T-cell (primary cell): ENCODE data around the gene CFAP46. TPM values are rescaled to one million over a fixed set of nuclear protein-coding genes. Genes with fewer than 3 reads are reported as not detected.
A peak's percentile ranks its signal among the peaks of the same experiment; 100 is the strongest.

Source experiments
- ATAC-seq, 4 experiments: fragments of 200-7000 bp in 3 of 4; fragments of 150-1000 bp in 1 of 4; cut with Tn5 transposase; replicated peaks in 1 of 4; 1 replicate in 3 of 4; 2 replicates in 1 of 4; pipeline ENCODE4 v1.10.0; 2021; ENCODE audit warnings: moderate library complexity in 3 of 4, mild to moderate bottlenecking in 2 of 4, moderate number of reproducible peaks in 1 of 4
- CTCF ChIA-PET, 2 donors: fragments of 300-600 bp; sonication (Branson Sonifier 250); formaldehyde crosslinking; loops; one replicate each; lab custom pipeline; 2022; ENCODE audit warnings: antibody characterized with exemption in 2 of 2; lab: Charles Lee
- POLR2A ChIA-PET, 2 donors: fragments of 300-600 bp; sonication (Branson Sonifier 250); formaldehyde crosslinking; loops; one replicate each; lab custom pipeline; 2022; ENCODE audit warnings: antibody characterized with exemption in 2 of 2; lab: Charles Lee
- DNase-seq, 35 experiments: peaks; one replicate each; pipeline versions ENCODE4 v3.0.0 to v3.0.0-alpha.2; 2013 to 2023
- H3K27ac ChIP-seq: one replicate; pipeline ENCODE4 v1.5.1; 2013; ENCODE audit warnings: low read length
- H3K27me3 ChIP-seq, 2 experiments: replicated peaks in 1 of 2; 1 replicate in 1 of 2; 2 replicates in 1 of 2; pipeline versions ENCODE4 v1.6.1 to v1.7.0; 2013; ENCODE audit warnings: low read length in 1 of 2, mixed read lengths in 1 of 2; ENCODE audit not compliant: control insufficient read depth in 2 of 2, insufficient read depth in 2 of 2; ENCODE audit errors: extremely low read depth in 1 of 2
- H3K36me3 ChIP-seq, 2 donors: 1 replicate in 1 of 2; 2 replicates in 1 of 2; pipeline versions ENCODE4 v1.6.1 to v1.7.0; 2013; ENCODE audit warnings: low read length in 1 of 2; ENCODE audit not compliant: control insufficient read depth in 2 of 2, insufficient read depth in 1 of 2; ENCODE audit errors: extremely low read depth in 1 of 2
- H3K4me1 ChIP-seq, 2 experiments: 1 replicate in 1 of 2; 2 replicates in 1 of 2; pipeline versions ENCODE4 v1.6.1 to v1.7.0; 2013; ENCODE audit warnings: low read length in 2 of 2, mixed read lengths in 1 of 2; ENCODE audit not compliant: insufficient read depth in 2 of 2, control insufficient read depth in 1 of 2; ENCODE audit errors: extremely low read depth in 1 of 2
- H3K4me3 ChIP-seq, 2 donors: 1 replicate in 1 of 2; 2 replicates in 1 of 2; pipeline versions ENCODE4 v1.5.1 to v1.7.0; 2013; ENCODE audit warnings: mild to moderate bottlenecking in 2 of 2, low read length in 1 of 2, moderate library complexity in 1 of 2; ENCODE audit not compliant: control insufficient read depth in 1 of 2; ENCODE audit errors: extremely low read depth in 1 of 2
- H3K9me3 ChIP-seq: 2 replicates; pipeline ENCODE4 v1.7.0; 2013
- H3K27ac Mint-ChIP-seq, 2 donors: one replicate each; pipeline ENCODE4 v1.8.0; 2020 to 2021; ENCODE audit warnings: mild to moderate bottlenecking in 2 of 2, mixed read lengths in 2 of 2
- H3K27me3 Mint-ChIP-seq, 2 donors: one replicate each; pipeline ENCODE4 v1.8.0; 2021 to 2022; ENCODE audit warnings: mixed read lengths in 2 of 2
- H3K36me3 Mint-ChIP-seq: one replicate; pipeline ENCODE4 v1.8.0; 2021; ENCODE audit warnings: mixed read lengths
- H3K4me1 Mint-ChIP-seq, 3 donors: one replicate each; pipeline ENCODE4 v1.8.0; 2020 to 2022; ENCODE audit warnings: mixed read lengths in 3 of 3, mild to moderate bottlenecking in 1 of 3
- H3K4me3 Mint-ChIP-seq, 3 donors: one replicate each; pipeline ENCODE4 v1.8.0; 2020 to 2022; ENCODE audit warnings: mild to moderate bottlenecking in 3 of 3, mixed read lengths in 3 of 3, moderate library complexity in 3 of 3
- H3K9me3 Mint-ChIP-seq, 3 donors: one replicate each; pipeline ENCODE4 v1.8.0; 2020 to 2022; ENCODE audit warnings: mixed read lengths in 3 of 3
- WGBS: methylation state at CpG from one replicate; pipeline ENCODE4 v1.1.5; 2013; ENCODE audit warnings: missing lambda C conversion rate; ENCODE audit not compliant: insufficient coverage; 5-methylcytosine and 5-hydroxymethylcytosine counted together
- total RNA-seq, 35 experiments: library from RNA in 6 of 35; stranded (reverse) in 6 of 35; fragments of 120-200 nt in 1 of 35; gene quantifications; one replicate each; pipeline versions ENCODE4 v1.2.1 to v1.2.4 and lab custom pipeline; 2013 to 2026

CFAP46 gene
- total RNA-seq, 5 donors from 2014 or later (not counting 1 experiment from before 2014, with no cell fraction given), result not detected

- peaks cover 0 to 6% of the 10 kb centered on the region in 2 experiments for H3K4me1 ChIP-seq
- no peaks in the 10 kb centered on the region for H3K9me3 Mint-ChIP-seq
- no peak for ATAC-seq
- peaks cover 0 to 3% of the 10 kb centered on the region in 2 donors for H3K27me3 Mint-ChIP-seq
- H3K36me3 Mint-ChIP-seq, result no peaks in the 10 kb centered on the region
- WGBS, result 87% methylated on average over 9 of the region's 25 CpGs
- no peak overlapping the region for H3K27ac Mint-ChIP-seq
- peaks cover 0 to 42% of the 10 kb centered on the region in 2 experiments for H3K27me3 ChIP-seq
- peak in 1 of 35 experiments; percentile 9 for DNase-seq
- H3K4me3 ChIP-seq, result no peak overlapping the region
- H3K27ac ChIP-seq, result no peak overlapping the region
- H3K36me3 ChIP-seq, result no peaks in the 10 kb centered on the region
- CTCF ChIA-PET, result no interaction called here
- H3K4me1 Mint-ChIP-seq, result peaks cover 0 to 1% (median 1%) of the 10 kb centered on the region in 3 donors
- H3K4me3 Mint-ChIP-seq, result no peak overlapping the region
- no peaks in the 10 kb centered on the region for H3K9me3 ChIP-seq
- POLR2A ChIA-PET, result no interaction called here
Measured at GRCh38 chr10:132834891-132835847, 107.2 kb downstream of the CFAP46 start.

GRCh38 chr10:132834311-132834761 is 108.0 kb downstream of the CFAP46 start:
- Mint-ChIP-seq H3K4me1 (peaks cover 0 to 1% (median 1%) of the 10 kb centered on the region in 3 donors), H3K4me3 (no peak overlapping the region), H3K27ac (no peak overlapping the region), H3K9me3 (no peaks in the 10 kb centered on the region), H3K27me3 (peaks cover 0 to 3% of the 10 kb centered on the region in 2 donors), H3K36me3 (no peaks in the 10 kb centered on the region)
- no peak for DNase-seq
- POLR2A ChIA-PET, result no interaction called here
- Histone ChIP-seq H3K36me3 (no peaks in the 10 kb centered on the region), H3K9me3 (no peaks in the 10 kb centered on the region), H3K27ac (no peak overlapping the region), H3K27me3 (peaks cover 0 to 42% of the 10 kb centered on the region in 2 experiments), H3K4me1 (peaks cover 0 to 6% of the 10 kb centered on the region in 2 experiments), H3K4me3 (no peak overlapping the region)
- CTCF ChIA-PET, result no interaction called here
- no peak for ATAC-seq
- 90% methylated on average over 15 of the region's 18 CpGs for WGBS

GRCh38 chr10:132833421-132834111 is 108.8 kb downstream of the CFAP46 start:
- ATAC-seq (no peak), DNase-seq (no peak)
- Histone ChIP-seq H3K36me3 (no peaks in the 10 kb centered on the region), H3K9me3 (no peaks in the 10 kb centered on the region), H3K4me3 (no peak overlapping the region), H3K4me1 (peaks cover 0 to 6% of the 10 kb centered on the region in 2 experiments), H3K27me3 (peaks cover 0 to 42% of the 10 kb centered on the region in 2 experiments), H3K27ac (no peak overlapping the region)
- H3K27me3 Mint-ChIP-seq, result peaks cover 0 to 3% of the 10 kb centered on the region in 2 donors
- H3K4me1 Mint-ChIP-seq, result peaks cover 0 to 1% (median 1%) of the 10 kb centered on the region in 3 donors
- H3K4me3 Mint-ChIP-seq, result no peak overlapping the region
- 78% methylated on average over 29 of the region's 29 CpGs for WGBS
- ChIA-PET POLR2A (no interaction called here), CTCF (no interaction called here)
- H3K36me3 Mint-ChIP-seq, result no peaks in the 10 kb centered on the region
- H3K9me3 Mint-ChIP-seq, result no peaks in the 10 kb centered on the region
- H3K27ac Mint-ChIP-seq, result no peak overlapping the region

- Histone ChIP-seq H3K4me3 (no peak overlapping the region), H3K36me3 (no peaks in the 10 kb centered on the region), H3K27ac (no peak overlapping the region), H3K9me3 (no peaks in the 10 kb centered on the region), H3K4me1 (peaks cover 0 to 6% of the 10 kb centered on the region in 2 experiments), H3K27me3 (peaks cover 0 to 39% of the 10 kb centered on the region in 2 experiments)
- Mint-ChIP-seq H3K27ac (no peak overlapping the region), H3K27me3 (peaks cover 0 to 3% of the 10 kb centered on the region in 2 donors), H3K9me3 (no peaks in the 10 kb centered on the region), H3K4me1 (peaks cover 0 to 1% (median 1%) of the 10 kb centered on the region in 3 donors), H3K36me3 (no peaks in the 10 kb centered on the region), H3K4me3 (no peak overlapping the region)
- no peak for ATAC-seq
- DNase-seq, result no peak
- ChIA-PET CTCF (interaction anchor here in 1 of 2 donors (0.7 kb wide), 1 partner anchor 1036 kb away, joined by 3 read pairs; no protein-coding TSS in a partner anchor), POLR2A (no interaction called here)
- WGBS, result 81% methylated on average over 29 of the region's 30 CpGs
Measured at GRCh38 chr10:132832186-132832969, 110.0 kb downstream of the CFAP46 start.

GRCh38 chr10:132829403-132829802 is 113.0 kb downstream of the CFAP46 start:
- CTCF ChIA-PET, result no interaction called here
- Mint-ChIP-seq H3K27ac (no peak overlapping the region), H3K36me3 (no peaks in the 10 kb centered on the region), H3K4me3 (no peak overlapping the region), H3K27me3 (peaks cover 0 to 3% of the 10 kb centered on the region in 2 donors), H3K4me1 (no peaks in the 10 kb centered on the region), H3K9me3 (no peaks in the 10 kb centered on the region)
- DNase-seq (no peak), ATAC-seq (no peak)
- WGBS, result 83% methylated on average over 3 of the region's 8 CpGs
- POLR2A ChIA-PET, result no interaction called here
- peaks cover 0 to 21% of the 10 kb centered on the region in 2 experiments for H3K27me3 ChIP-seq
- H3K36me3 ChIP-seq, result no peaks in the 10 kb centered on the region
- no peak overlapping the region for H3K27ac ChIP-seq
- no peaks in the 10 kb centered on the region for H3K9me3 ChIP-seq
- H3K4me1 ChIP-seq, result no peaks in the 10 kb centered on the region
- no peak overlapping the region for H3K4me3 ChIP-seq
